ENCODE results near the gene CLDND1. TPM values are rescaled to one million over a fixed set of nuclear protein-coding genes. Genes with fewer than 3 reads are reported as not detected.

The CLDND1 gene
- total RNA-seq, 6 donors from 2014 or later: 23.9 to 91.2 (median 70.1) TPM

- 42 to 51% methylated on average over 3 of the region's 3 CpGs for WGBS, 2 donors
Measured at GRCh38 chr3:98565237-98565643, 42.5 kb upstream of the CLDND1 start.

GRCh38 chr3:98564282-98565005 lies 41.7 kb upstream of the CLDND1 start:
- TF ChIP-seq POLR2AphosphoS5 (IDR thresholded peaks at IDR 0.05): no peak
- no peak for TF ChIP-seq CTCF (IDR thresholded peaks at IDR 0.05)
- no peak for TF ChIP-seq POLR2A (IDR thresholded peaks at IDR 0.05)
- TF ChIP-seq EP300 (IDR thresholded peaks at IDR 0.05): no peak
- Histone ChIP-seq H3K4me3 (no peak overlapping the region), H3K27me3 (no peaks in the 10 kb centered on the region), H3K27ac (peak overlapping the region in 1 of 4 donors; percentile 35), H3K4me1 (peaks cover 0 to 4% (median 0%) of the 10 kb centered on the region in 4 donors), H3K9me3 (no peaks in the 10 kb centered on the region), H3K36me3 (no peaks in the 10 kb centered on the region)
- 61 to 73% methylated on average over 6 to 7 of the region's 7 CpGs for WGBS, 2 donors
- DNase-seq (no peak), ATAC-seq (ENCODE audit: low FRiP score in 2 of 2) (no peak)

More at GRCh38 chr3:98565237-98565643, 42.5 kb upstream of the CLDND1 start:
- H3K4me3 ChIP-seq: no peak overlapping the region
- H3K27me3 ChIP-seq: no peaks in the 10 kb centered on the region
- peaks cover 0 to 4% (median 0%) of the 10 kb centered on the region in 4 donors for H3K4me1 ChIP-seq
- no peaks in the 10 kb centered on the region for H3K9me3 ChIP-seq
- DNase-seq (no peak), ATAC-seq (ENCODE audit: low FRiP score in 2 of 2) (no peak)
- TF ChIP-seq POLR2AphosphoS5 (IDR thresholded peaks at IDR 0.05): no peak
- no peak for TF ChIP-seq POLR2A (IDR thresholded peaks at IDR 0.05)
- no peak for TF ChIP-seq EP300 (IDR thresholded peaks at IDR 0.05)
- TF ChIP-seq CTCF (IDR thresholded peaks at IDR 0.05): no peak
- no peaks in the 10 kb centered on the region for H3K36me3 ChIP-seq
- H3K27ac ChIP-seq: no peak overlapping the region

GRCh38 chr3:98563661-98564281 lies 41.1 kb upstream of the CLDND1 start:
- Histone ChIP-seq H3K27me3 (no peaks in the 10 kb centered on the region), H3K9me3 (no peaks in the 10 kb centered on the region), H3K4me3 (no peak overlapping the region), H3K4me1 (peaks cover 0 to 4% (median 0%) of the 10 kb centered on the region in 4 donors), H3K27ac (peak overlapping the region in 2 of 4 donors; percentile 33 to 35), H3K36me3 (no peaks in the 10 kb centered on the region)
- 74 to 76% methylated on average over 4 of the region's 4 CpGs for WGBS, 2 donors
- no peak for TF ChIP-seq POLR2A (IDR thresholded peaks at IDR 0.05)
- no peak for TF ChIP-seq CTCF (IDR thresholded peaks at IDR 0.05)
- no peak for TF ChIP-seq EP300 (IDR thresholded peaks at IDR 0.05)
- no peak for TF ChIP-seq POLR2AphosphoS5 (IDR thresholded peaks at IDR 0.05)
- ATAC-seq (ENCODE audit: low FRiP score in 2 of 2) (no peak), DNase-seq (no peak)

- peaks cover 0 to 4% (median 0%) of the 10 kb centered on the region in 4 donors for H3K4me1 ChIP-seq
- no peaks in the 10 kb centered on the region for H3K36me3 ChIP-seq
- DNase-seq: no peak
- 79 to 81% methylated on average over 5 of the region's 5 CpGs for WGBS, 2 donors
- no peak for ATAC-seq (ENCODE audit: low FRiP score in 2 of 2)
- no peaks in the 10 kb centered on the region for H3K27me3 ChIP-seq
- H3K4me3 ChIP-seq: no peak overlapping the region
- no peaks in the 10 kb centered on the region for H3K9me3 ChIP-seq
- TF ChIP-seq POLR2AphosphoS5 (IDR thresholded peaks at IDR 0.05) (no peak), POLR2A (IDR thresholded peaks at IDR 0.05) (no peak), CTCF (IDR thresholded peaks at IDR 0.05) (no peak), EP300 (IDR thresholded peaks at IDR 0.05) (no peak)
- no peak overlapping the region for H3K27ac ChIP-seq
Measured at GRCh38 chr3:98561727-98562521, 39.2 kb upstream of the CLDND1 start.

All from upper lobe of left lung (tissue), 6 donors.